Epithelial cell of esophagus (primary cell): Measurements from ENCODE around the gene SERPINA5.

Experiments
- DNase-seq: peaks from one replicate; pipeline ENCODE4 v3.0.0; 2010; ENCODE audit warnings: low read depth
- H3K4me3 ChIP-seq: 2 replicates; pipeline ENCODE4 v1.5.1; 2011; ENCODE audit warnings: mild to moderate bottlenecking, low read length, control low read depth
- TF ChIP-seq, protein P1 (sequence below): IDR thresholded peaks from 2 replicates; pipeline ENCODE4 v1.5.1; 2011; ENCODE audit warnings: low read depth, mild to moderate bottlenecking, low read length, control low read depth, inconsistent platforms; ENCODE audit not compliant: insufficient read depth; ENCODE audit errors: missing control alignments

The SERPINA5 gene

DNA sequence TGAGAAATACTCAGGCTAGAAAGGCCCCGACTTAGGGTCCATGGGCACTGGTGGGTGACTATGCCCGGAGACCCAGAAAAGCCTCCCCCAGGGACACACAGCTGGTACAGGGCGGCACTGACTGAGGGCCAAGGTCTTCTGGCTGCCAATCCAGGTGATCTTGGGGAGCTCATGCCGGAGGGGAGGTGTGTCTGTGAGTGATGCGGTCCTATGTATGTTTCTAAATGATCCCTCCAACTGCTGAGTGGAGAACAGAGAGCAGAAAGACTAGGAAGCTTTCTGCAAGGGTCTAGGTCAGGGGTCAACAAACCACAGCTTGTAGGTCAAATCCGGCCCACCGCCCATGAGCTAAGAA is 19.6 kb upstream of the SERPINA5 start:
- TF ChIP-seq, protein P1, sequence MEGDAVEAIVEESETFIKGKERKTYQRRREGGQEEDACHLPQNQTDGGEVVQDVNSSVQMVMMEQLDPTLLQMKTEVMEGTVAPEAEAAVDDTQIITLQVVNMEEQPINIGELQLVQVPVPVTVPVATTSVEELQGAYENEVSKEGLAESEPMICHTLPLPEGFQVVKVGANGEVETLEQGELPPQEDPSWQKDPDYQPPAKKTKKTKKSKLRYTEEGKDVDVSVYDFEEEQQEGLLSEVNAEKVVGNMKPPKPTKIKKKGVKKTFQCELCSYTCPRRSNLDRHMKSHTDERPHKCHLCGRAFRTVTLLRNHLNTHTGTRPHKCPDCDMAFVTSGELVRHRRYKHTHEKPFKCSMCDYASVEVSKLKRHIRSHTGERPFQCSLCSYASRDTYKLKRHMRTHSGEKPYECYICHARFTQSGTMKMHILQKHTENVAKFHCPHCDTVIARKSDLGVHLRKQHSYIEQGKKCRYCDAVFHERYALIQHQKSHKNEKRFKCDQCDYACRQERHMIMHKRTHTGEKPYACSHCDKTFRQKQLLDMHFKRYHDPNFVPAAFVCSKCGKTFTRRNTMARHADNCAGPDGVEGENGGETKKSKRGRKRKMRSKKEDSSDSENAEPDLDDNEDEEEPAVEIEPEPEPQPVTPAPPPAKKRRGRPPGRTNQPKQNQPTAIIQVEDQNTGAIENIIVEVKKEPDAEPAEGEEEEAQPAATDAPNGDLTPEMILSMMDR, result no peak
- no peak for DNase-seq
- H3K4me3 ChIP-seq, result no peak overlapping the region

DNA sequence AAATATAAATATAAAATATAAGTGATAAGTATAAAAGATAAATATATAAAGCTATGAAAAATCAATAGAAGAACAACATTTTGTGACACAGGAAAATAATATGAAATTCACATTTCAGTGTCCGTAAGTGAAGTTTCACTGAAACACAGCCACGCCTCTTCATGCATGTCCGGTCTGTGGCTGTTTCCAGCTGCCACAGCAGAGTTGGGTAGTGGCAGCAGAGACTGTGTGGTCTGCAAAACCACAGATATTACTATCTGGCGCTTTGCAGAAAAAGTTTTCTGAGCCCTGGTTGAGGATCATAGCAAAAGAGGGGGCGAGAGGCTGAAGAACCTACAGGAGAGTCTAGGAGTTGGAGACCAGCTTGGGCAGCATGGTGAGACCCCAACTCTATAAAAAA is 19.2 kb upstream of the SERPINA5 start:
- TF ChIP-seq, protein P1, result no peak
- DNase-seq, result no peak
- no peak overlapping the region for H3K4me3 ChIP-seq

DNA sequence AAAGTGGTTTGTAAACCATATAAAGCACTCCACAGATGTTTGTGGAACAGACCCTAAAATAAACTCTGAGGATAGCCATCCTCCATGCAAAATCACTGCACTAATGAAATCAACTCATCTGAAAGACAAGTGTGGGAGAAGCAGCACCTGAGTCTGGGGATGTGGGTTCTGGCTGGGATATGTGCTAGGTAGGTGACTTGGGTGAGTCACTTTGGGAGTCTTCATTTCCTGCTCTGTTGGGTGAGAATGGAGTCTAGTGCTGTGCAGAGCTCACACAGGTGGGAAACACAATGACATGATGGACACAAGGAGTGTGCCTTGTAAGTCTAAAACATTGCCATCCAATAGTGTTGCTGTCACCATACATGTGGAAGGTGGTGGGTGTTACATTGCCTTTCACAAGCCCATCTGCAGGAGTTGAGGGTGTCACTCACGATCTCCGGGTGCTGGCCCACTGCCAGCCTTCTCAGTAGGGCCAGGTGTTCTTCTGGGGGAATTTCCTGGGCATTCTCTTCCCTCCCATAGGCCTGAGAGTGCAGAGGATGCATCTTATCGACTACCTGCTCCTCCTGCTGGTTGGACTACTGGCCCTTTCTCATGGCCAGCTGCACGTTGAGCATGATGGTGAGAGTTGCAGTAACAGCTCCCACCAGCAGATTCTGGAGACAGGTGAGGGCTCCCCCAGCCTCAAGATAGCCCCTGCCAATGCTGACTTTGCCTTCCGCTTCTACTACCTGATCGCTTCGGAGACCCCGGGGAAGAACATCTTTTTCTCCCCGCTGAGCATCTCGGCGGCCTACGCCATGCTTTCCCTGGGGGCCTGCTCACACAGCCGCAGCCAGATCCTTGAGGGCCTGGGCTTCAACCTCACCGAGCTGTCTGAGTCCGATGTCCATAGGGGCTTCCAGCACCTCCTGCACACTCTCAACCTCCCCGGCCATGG is 18.0 kb upstream of the SERPINA5 start:
- H3K4me3 ChIP-seq, result no peak overlapping the region
- TF ChIP-seq, protein P1, result no peak
- no peak for DNase-seq

DNA sequence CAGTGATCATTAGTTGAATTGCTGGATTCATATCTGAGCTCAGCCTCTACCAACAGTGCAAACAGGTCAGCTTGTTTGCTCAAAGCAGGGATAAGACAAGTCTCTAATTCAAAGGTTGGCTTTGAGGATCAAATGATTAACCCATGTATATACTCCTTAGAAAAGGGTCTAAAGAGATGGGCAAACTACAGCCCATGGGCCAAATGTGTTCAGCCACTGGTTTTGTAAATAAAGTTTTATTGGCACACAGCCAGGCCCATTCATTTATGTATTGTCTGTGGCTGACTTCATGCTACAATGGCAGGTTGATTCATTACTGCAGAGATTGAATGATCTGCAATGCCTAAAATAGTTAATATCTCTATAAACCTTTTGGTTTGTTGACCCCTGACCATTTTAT is 16.8 kb upstream of the SERPINA5 start:
- H3K4me3 ChIP-seq, result no peak overlapping the region
- DNase-seq, result no peak
- TF ChIP-seq, protein P1, result no peak

- DNase-seq, result no peak
- TF ChIP-seq, protein P1, result no peak
- H3K4me3 ChIP-seq, result no peak overlapping the region
Measured at GRCh38 chr14:94568186-94568585, 13.0 kb upstream of the SERPINA5 start.

DNA sequence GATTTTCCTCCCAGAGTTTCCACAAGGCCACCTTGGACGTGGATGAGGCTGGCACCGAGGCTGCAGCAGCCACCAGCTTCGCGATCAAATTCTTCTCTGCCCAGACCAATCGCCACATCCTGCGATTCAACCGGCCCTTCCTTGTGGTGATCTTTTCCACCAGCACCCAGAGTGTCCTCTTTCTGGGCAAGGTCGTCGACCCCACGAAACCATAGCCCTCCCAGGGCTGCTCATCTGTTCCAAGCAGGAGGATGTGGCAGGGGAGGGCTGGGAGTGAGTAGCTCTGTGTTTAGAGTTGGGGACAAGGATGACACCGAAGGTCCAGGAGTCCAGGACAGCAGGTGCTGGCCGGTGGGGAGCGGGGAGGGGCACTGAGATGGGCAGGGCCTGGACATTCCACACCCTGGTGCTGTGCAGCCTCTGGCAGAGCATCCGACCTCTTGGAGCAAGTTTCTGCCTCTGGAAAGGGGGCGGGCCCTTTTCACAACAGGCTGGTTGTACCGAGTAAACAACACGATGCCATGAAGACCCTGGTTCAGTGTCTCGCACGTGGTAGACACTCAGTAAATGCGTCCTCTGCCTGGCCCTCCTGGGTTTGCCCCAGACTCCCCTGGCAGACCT is 11.7 kb upstream of the SERPINA5 start:
- DNase-seq, result no peak
- TF ChIP-seq, protein P1, result no peak
- H3K4me3 ChIP-seq, result no peak overlapping the region

- DNase-seq, result no peak
- H3K4me3 ChIP-seq, result no peak overlapping the region
- TF ChIP-seq, protein P1, result no peak
Measured at GRCh38 chr14:94570002-94570400, 11.2 kb upstream of the SERPINA5 start.
